ENCODE results near the gene SLC52A1.
A peak's percentile ranks its signal among the peaks of the same experiment; 100 is the strongest.
"Not testable (repeated sequence)": the region's sequence is repeated elsewhere in the genome, so short reads cannot be mapped to it uniquely, and the experiment has no call there.

Gene SLC52A1

DNA sequence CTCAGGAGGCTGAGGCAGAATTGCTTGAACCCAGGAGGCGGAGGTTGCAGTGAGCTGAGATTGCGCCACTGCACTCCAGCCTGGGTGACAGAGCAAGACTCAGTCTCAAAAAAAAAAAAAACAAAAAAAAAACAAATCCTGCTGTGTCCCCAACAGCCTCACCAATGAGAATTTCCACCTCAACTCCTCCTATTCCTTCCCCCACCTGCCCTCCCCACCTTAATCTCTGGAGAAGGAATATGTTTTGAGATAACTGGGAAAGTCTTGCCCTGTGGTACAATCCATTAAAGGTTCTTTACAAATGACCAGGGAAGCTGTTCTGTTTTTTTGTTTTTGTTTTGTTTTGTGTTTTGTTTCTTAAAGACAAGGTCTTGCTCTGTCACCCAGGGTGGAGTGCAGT, 5.1 kb downstream of the SLC52A1 start:
- not testable (repeated sequence) for DNase-seq

DNA sequence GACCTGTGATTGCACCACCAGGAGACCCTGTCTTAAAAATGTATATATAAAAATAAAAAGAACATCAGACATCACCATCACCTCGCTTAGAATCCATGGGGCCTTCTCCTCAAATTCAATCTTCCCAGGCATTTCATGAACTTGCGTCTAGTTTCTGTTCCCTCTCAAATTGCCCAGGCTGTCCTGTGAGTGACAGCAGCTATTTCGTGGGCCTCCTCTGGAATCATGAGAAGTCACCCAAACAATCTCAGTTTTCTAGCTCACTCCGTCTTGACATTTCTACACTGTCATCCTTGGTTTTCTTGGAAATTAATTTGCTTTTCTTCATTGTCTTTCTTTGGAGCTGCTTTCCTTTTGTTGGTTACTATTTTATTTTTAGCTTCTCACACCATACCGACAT, 7.3 kb downstream of the SLC52A1 start:
- no peak for DNase-seq

DNA sequence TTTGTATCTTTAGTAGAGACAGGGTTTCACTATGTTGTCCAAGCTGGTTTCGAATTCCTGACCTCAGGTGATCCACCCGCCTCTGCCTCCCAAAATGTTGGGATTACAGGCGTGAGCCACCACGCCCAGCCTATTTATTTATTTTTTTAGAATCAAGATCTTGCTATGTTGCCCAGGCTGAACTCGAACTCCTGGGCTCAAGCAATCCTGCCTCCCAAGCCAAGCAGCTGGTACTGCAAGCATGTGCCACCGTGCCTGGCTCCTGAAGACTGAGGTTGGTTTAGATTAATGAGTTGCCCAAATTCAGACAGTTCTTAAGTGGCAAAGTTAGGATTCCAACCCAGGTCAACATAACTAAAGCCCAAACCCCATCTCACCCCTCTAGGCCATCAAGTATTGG, 7.9 kb downstream of the SLC52A1 start:
- DNase-seq = no peak

DNA sequence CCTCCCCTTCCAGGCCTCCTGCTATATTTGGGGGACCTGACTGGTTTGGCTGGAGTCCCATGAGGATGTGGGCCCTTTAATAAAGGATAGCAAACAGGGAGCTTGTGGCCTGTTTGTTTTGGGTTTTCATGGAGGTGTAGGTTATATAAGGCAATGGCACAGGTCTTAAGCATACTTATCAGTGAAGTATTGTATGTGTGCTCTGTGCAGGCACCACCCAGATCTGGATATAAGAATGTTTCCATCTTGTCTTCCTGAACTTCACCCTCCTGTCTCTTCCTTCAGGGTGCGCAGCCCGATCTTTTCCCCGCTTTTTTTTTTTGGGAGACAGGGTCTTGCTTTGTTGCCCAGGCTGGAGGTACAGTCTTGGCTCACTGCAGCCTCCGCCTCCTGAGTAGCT, 10.6 kb downstream of the SLC52A1 start:
- no peak for DNase-seq

DNA sequence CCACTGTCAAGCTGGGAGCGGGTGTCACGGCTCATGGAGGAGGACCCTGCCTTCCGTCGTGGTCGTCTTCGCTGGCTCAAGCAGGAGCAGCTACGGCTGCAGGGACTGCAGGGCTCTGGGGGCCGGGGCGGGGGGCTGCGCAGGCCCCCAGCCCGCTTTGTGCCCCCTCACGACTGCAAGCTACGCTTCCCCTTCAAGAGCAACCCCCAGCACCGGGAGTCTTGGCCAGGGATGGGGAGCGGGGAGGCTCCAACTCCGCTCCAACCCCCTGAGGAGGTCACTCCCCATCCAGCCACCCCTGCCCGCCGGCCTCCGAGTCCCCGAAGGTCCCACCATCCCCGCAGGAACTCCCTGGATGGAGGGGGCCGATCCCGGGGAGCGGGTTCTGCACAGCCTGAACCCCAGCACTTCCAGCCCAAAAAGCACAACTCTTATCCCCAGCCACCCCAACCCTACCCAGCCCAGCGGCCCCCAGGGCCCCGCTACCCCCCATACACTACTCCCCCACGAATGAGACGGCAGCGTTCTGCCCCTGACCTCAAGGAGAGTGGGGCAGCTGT, 11.6 kb downstream of the SLC52A1 start:
- DNase-seq = no peak

GRCh38 chr17:5022171-5022711, 13.0 kb downstream of the SLC52A1 start:
- no peak for DNase-seq

GRCh38 chr17:5020502-5021023, 14.7 kb downstream of the SLC52A1 start:
- DNase-seq = no peak

GRCh38 chr17:5019475-5019956, 15.7 kb downstream of the SLC52A1 start:
- DNase-seq = peak; percentile 60

DNA sequence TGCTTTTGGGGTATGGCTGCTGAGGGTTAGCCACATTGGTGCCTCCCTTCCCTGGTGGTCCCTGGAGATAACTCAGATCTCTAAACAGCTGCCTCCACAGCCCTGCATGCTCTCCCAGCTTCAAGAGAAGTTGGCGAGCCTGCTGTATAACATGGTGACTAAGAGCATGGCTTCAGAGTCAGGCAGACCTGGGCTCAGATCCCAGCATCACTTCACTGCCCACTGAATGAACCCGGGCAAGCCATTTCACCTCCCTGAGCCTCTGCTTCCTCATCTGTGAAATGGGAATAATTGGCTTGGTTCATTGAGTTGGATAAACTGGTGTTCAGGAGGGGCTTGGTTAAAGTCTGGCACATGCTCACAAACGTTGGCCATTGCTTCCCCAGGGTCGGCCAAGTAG, 20.9 kb downstream of the SLC52A1 start:
- DNase-seq = no peak

DNA sequence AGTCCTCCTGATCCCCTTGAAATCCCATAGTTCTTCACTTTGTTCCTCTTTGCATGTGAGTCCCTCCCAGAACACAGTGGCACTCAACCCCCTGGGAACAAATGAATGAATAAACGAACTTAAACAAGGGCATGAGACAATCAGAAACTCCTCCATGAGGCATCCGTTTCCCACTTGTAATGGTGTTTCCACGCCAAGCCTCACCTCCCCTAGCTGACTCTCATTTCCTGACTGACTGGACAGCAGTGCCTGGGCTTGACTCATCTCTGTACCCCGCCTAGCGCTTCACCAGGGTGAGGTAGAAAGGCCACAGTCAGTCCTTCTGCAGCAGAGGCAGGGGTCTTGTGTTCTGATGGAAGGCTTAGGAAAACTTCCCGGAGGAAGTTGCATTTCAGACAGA, 23.3 kb downstream of the SLC52A1 start:
- no peak for DNase-seq

GRCh38 chr17:5003214-5003867, 31.9 kb downstream of the SLC52A1 start:
- no peak for DNase-seq

- DNase-seq = no peak
These were observed 33.0 kb downstream of the SLC52A1 start for GRCh38 chr17:5002121-5002788.

DNA sequence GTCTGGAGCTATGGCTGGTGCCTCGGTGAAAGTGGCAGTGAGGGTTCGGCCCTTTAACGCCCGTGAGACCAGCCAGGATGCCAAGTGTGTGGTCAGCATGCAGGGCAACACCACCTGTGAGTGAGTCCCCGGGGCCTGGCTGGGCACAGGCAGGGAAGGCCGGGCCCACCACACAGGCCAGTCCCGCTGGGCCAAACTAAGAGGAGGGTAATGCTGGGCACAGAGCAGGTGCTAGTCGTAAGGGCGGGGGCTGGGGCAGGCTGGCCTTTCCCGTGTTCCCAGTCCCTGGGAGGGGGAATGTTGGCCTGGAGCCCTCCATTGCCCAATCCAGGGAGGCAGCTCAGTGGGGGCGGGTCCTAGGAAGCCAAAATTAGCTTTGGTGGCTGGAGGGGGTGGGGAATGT, 35.0 kb downstream of the SLC52A1 start:
- no peak for DNase-seq

DNA sequence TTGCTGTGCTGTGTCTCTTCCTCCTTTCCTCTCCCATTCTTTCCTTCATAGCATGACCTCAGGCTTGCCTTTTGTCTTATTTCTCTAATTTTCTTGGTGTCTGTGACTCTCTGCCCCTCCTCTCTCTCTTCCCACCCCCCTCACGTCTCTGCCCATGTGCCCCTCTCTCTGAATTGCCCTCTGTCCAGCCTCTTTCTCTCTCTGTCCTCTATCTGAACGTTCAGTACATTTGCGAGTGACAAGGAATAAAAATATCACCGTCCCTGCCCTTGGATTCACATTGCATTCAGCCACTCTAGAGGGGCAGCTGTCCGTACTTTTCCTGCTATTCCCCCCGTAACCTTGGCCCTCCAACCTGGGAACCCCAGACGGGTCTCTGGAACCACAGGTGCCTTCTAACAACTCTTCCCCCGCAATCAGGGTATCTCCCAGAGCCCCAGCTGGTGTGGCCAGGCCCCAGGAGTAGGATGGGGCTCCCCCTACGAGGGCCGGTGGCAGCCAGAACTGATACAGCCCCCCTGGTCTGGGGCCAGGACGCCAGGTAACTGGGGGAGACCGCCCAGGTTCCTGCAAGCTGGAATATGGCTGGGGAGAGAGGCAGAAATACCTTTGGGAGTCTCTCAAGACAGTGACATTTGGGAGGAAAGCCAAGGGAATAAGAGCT, 35.7 kb downstream of the SLC52A1 start:
- no peak for DNase-seq

DNA sequence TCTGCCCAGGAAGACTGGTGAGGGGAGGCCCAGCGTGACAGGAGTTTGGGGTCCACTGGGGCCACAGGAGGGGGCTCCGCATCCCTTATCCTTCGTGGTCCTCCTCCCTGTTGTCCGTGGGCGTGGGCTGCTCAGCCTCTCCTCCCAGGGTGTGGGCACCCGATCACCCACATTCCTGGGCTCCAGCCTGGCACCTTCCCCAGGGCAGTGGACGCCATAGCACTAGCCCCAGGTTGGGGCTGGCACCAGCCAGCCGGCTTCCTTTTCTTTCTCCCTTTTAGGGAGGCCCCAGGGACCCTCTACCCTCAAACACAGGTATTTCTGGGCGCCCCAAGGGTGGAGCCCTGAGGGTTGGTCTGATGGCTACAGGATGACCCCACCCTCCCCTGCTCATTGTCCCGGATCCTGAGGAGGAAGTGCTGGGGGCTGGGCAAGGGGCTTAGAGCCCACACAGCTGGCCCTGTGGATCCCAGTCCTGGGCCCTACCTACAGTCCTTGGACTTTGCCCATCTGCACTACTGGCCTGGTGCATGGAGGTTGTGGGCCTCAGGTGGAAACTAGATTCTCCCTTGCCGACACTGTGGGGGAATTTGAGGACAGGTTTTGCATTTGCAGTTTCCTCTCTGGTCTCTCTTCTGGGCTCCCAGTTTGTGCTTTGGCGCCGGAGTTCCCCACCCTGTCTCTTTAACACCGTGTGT, 36.3 kb downstream of the SLC52A1 start:
- DNase-seq = peak; percentile 42

GRCh38 chr17:4998027-4998731, 37.0 kb downstream of the SLC52A1 start:
- peak; percentile 75 for DNase-seq

DNA sequence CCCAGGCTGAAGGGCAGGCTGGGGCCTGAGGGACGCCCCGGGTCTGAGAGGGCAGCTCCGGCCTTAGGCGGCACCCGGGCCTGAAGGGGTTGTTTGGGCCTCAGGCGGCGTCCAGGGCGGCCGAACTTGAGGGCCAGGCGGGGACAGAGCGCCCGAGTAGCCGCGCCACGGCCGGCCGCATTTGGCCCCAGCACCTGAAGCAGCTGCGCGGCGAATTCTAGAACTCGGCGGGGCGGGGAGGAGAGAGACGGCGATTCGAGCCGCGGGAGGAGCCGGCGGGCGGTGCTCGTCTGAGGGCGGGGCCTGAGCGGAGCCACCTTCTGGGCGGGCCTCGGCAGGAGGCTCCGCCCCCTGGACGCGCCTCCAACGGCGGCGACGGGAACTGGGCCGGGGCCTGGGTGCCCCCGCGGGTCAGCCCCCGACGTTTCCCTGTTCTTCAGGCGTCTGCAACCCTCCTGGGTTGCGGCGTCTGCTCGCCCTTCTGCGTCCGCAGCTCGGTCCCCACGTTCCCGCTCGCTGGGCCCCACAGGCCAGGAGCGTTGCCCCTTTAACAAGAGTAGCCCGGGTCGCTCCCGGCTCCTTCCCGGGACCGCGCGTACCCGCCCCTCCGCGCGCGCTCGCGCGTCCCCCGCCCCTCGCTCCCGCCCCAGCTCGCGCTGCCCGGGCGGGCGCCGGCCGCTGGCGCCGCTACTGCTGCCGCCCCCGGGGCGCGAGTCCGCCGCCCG, 37.8 kb downstream of the SLC52A1 start, which contains the start of the genes INCA1 and KIF1C:
INCA1 (minus strand) TSS at position 221 of the 725 bp plus-strand sequence. CDS start 3,085 bp downstream, outside the sequence.
KIF1C (plus strand) TSS at position 649 of the 725 bp plus-strand sequence. CDS start 2,297 bp downstream, outside the sequence.
- peak; percentile 96 for DNase-seq

- peak; percentile 49 for DNase-seq
These were observed 41.1 kb downstream of the SLC52A1 start for GRCh38 chr17:4994081-4994595.

DNA sequence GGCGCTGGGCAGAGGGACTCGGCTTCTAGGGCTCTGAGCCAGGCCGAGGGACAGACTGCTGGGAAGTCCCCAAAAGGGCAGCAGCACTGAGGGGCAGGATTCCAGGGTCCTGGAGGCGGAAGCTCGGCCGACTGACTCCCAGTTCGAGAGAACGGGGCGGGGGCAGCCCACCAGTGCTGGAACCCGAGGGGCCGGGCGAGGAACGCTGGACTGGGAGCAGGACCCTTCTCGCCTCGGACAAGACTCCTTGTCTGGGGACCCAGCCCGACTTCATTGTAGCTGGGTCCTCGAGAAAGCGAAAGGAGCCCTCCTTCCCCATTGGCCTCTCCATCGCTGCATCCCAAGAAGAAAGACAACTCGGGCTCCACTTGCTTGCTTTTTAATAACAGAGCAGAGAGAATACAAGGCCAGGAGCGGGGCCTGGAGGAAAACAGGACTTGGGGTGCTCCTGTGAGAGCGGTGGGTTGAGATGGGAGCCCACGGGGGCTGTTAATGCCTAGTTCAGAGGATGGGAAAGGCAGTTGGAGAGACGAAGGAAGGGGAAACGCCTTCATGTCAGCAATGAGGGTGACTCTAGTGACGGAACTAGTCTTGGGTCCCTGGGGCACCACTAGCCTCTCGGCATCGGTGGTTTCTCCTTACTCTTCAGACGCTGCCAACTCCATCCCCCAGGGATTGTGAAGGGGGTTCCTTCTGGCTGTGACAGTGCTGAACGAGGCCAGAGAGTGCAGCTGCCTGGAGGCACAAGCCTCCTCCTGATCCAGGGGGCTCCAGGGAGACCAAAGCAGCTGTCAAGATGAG, 47.3 kb downstream of the SLC52A1 start:
- peak; percentile 55 for DNase-seq
